Ishikawa (cell line): ENCODE results near the gene FURIN.

Experiments
- CEBPB ChIP-seq: IDR thresholded peaks from 2 replicates; pipeline ENCODE4 v1.6.1; 2012
- CREB1 ChIP-seq: IDR thresholded peaks from 2 replicates; pipeline ENCODE4 v1.6.1; 2012; ENCODE audit warnings: low read depth
- EGR1 ChIP-seq: IDR thresholded peaks from 2 replicates; pipeline ENCODE4 v1.6.1; 2012
- EP300 ChIP-seq: IDR thresholded peaks from 2 replicates; pipeline ENCODE4 v1.6.1; 2012; ENCODE audit warnings: borderline replicate concordance
- FOXM1 ChIP-seq: IDR thresholded peaks from 2 replicates; pipeline ENCODE4 v1.6.1; 2012; ENCODE audit warnings: low read depth, borderline replicate concordance
- NFIC ChIP-seq: IDR thresholded peaks from 2 replicates; pipeline ENCODE4 v1.6.1; 2012
- RAD21 ChIP-seq: IDR thresholded peaks from 2 replicates; pipeline ENCODE4 v1.6.1; 2012; ENCODE audit warnings: low read depth
- TAF1 ChIP-seq: IDR thresholded peaks from 2 replicates; pipeline ENCODE4 v1.6.1; 2012; ENCODE audit warnings: low read depth, mild to moderate bottlenecking
- TCF12 ChIP-seq: IDR thresholded peaks from 2 replicates; pipeline ENCODE4 v1.6.1; 2012; ENCODE audit warnings: low read depth
- TEAD4 ChIP-seq: IDR thresholded peaks from 2 replicates; pipeline ENCODE4 v1.6.1; 2012
- YY1 ChIP-seq: IDR thresholded peaks from 2 replicates; pipeline ENCODE4 v1.6.1; 2012; ENCODE audit warnings: low read depth
- ZBTB7A ChIP-seq: IDR thresholded peaks from 2 replicates; pipeline ENCODE4 v1.6.1; 2012; ENCODE audit warnings: low read depth
- TF ChIP-seq, protein P1 (sequence below): IDR thresholded peaks from 2 replicates; pipeline ENCODE4 v1.6.1; 2012
- TF ChIP-seq, protein P2 (sequence below): IDR thresholded peaks from 2 replicates; pipeline ENCODE4 v1.6.1; 2012; ENCODE audit warnings: low read depth, mild to moderate bottlenecking
- TF ChIP-seq, protein P3 (sequence below): IDR thresholded peaks from 2 replicates; pipeline ENCODE4 v1.6.1; 2012

The FURIN gene

DNA sequence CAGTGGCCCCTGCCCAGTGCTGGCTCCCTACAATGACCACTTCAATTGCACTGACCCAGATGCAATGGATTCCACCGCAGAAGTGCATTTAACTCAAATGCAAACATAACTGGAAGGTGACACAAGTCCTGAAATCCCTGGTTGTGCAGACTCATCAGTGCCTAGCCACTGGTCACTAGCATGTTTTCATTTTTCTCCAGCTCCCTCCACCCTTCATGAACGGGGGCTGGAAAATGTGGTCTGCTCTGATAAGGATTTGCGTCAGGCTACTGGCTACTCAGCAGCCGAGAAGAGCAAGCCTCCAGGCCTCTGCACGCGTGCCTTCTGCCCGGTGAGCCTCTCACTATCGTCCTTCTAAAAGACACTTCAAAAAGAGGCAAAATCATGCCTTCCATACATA is 27.4 kb upstream of the FURIN start:
- TF ChIP-seq TAF1 (no peak), TEAD4 (no peak), ZBTB7A (no peak), TCF12 (no peak), NFIC (no peak), EP300 (no peak), EGR1 (no peak), RAD21 (no peak)
- TF ChIP-seq, protein P1, sequence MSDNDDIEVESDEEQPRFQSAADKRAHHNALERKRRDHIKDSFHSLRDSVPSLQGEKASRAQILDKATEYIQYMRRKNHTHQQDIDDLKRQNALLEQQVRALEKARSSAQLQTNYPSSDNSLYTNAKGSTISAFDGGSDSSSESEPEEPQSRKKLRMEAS = no peak

DNA sequence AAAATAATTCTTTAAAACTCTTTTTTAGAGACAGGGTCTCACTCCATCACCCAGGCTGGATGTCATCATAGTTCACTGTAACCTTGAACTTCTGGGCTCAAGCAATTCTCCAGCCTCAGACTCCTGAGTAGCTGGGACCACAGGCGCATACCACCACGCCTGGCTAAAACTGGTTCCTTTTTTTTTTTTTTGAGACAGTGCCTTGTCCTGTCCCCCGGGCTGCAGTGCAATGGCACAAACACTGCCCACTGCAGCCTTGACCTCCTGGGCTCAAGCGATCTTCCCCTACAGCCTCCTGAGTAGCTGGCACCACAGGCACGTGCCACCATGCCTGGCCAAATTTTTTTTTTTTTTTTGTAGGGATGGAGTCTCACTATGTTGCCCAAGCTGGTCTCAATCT is 23.7 kb upstream of the FURIN start:
- no peak for TF ChIP-seq RAD21
- TF ChIP-seq, protein P2, sequence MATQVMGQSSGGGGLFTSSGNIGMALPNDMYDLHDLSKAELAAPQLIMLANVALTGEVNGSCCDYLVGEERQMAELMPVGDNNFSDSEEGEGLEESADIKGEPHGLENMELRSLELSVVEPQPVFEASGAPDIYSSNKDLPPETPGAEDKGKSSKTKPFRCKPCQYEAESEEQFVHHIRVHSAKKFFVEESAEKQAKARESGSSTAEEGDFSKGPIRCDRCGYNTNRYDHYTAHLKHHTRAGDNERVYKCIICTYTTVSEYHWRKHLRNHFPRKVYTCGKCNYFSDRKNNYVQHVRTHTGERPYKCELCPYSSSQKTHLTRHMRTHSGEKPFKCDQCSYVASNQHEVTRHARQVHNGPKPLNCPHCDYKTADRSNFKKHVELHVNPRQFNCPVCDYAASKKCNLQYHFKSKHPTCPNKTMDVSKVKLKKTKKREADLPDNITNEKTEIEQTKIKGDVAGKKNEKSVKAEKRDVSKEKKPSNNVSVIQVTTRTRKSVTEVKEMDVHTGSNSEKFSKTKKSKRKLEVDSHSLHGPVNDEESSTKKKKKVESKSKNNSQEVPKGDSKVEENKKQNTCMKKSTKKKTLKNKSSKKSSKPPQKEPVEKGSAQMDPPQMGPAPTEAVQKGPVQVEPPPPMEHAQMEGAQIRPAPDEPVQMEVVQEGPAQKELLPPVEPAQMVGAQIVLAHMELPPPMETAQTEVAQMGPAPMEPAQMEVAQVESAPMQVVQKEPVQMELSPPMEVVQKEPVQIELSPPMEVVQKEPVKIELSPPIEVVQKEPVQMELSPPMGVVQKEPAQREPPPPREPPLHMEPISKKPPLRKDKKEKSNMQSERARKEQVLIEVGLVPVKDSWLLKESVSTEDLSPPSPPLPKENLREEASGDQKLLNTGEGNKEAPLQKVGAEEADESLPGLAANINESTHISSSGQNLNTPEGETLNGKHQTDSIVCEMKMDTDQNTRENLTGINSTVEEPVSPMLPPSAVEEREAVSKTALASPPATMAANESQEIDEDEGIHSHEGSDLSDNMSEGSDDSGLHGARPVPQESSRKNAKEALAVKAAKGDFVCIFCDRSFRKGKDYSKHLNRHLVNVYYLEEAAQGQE = no peak

DNA sequence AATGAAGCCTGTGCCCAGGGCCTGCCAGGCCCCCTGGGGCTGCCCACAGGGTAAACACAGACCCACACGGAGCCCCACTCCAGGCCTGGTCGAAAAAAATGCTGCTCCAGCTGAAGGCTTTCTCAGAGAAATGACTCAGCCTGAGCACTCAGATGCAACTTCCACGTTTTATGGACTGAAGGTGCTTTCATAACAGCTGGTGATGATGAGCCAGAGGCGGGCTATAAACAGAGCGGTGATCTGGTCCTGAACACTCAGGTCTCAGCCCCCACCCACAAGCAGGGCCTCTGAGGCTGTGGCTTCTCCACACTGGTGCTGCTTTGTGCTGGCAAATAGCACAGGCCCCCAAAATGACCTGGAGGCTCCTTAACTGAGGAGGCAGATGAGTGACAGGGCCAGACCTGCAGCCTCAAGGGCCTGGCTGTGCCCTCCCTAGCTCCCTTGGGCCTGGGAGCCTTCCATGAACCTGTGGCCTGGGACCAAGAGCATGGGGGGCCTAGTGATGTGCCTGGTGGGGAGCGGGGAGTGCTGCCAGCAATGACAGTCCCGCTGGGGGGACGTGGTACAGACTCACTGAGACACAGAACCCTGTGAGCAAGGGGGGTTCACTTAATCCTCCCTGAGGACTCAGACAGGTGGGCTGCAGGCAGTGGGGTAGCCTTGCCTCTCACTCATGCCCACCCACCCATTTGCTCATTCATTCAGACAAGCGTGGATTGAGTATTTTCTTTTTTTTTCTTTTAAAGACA is 23.0 kb upstream of the FURIN start:
- TF ChIP-seq CREB1 (no peak), YY1 (no peak), TAF1 (no peak), FOXM1 (no peak), NFIC (no peak), RAD21 (no peak), CEBPB (no peak), EGR1 (no peak), TEAD4 (no peak), TCF12 (no peak), ZBTB7A (no peak)
- TF ChIP-seq, protein P1 = no peak
- TF ChIP-seq, protein P2 = no peak
- TF ChIP-seq, protein P3, sequence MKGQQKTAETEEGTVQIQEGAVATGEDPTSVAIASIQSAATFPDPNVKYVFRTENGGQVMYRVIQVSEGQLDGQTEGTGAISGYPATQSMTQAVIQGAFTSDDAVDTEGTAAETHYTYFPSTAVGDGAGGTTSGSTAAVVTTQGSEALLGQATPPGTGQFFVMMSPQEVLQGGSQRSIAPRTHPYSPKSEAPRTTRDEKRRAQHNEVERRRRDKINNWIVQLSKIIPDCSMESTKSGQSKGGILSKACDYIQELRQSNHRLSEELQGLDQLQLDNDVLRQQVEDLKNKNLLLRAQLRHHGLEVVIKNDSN = no peak

DNA sequence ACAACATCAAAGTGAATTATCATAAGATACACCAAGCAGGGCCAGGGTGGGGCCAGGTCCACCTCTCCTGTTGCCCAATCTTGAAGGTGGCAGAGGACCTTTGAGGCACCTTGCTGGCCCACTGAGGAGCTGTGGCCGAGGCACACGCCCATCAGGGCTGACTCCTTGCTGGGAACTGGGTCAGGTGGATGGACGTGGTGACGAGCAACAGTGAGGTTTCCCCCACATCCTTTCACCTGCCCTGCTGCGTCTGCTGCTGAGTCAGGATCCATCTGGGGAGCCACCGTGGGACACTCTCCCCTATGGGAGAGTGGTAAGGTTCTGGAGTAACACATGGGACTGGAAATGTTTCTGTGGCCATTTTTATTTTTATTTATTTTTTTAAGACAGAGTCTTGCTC is 17.3 kb upstream of the FURIN start:
- TF ChIP-seq CREB1 (no peak), TEAD4 (no peak), NFIC (no peak), YY1 (no peak), TCF12 (no peak), CEBPB (no peak), TAF1 (no peak)
- TF ChIP-seq, protein P3 = no peak
- TF ChIP-seq, protein P2 = no peak

DNA sequence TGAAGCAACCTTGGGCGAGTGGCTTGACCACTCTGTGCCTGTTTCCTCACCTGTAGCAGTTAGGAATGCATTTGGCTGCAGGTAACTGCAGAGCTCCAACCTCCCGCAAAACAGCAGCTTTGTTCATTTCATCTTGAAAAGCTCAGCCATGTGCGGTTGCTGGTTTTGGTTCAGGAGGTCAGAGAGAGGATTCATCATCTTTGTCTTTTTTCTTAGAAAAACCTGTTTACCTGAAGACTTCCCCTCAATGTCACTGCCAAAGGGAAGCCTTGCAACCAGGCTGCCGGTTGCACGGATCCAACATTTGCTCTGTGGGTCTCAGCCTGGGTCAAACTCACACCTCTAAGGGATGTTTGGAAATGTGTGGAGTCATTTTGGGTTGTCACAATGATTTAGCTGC is 16.4 kb upstream of the FURIN start:
- TF ChIP-seq CEBPB (no peak), NFIC (no peak), TEAD4 (no peak), EGR1 (no peak), CREB1 (no peak), RAD21 (no peak), TCF12 (no peak), YY1 (no peak), FOXM1 (no peak), TAF1 (no peak)
- TF ChIP-seq, protein P2 = no peak
- TF ChIP-seq, protein P1 = no peak
- TF ChIP-seq, protein P3 = no peak
